ENCODE data around the gene TEX47.

- TF ChIP-seq BACH2 (CRISPR knock-in tag; IDR thresholded peaks at IDR 0.05; ENCODE audit: borderline replicate concordance) = no peak
- no peak for TF ChIP-seq ZFP30 (CRISPR knock-in tag; IDR thresholded peaks at IDR 0.05)
- TF ChIP-seq ZFP3 (CRISPR knock-in tag; IDR thresholded peaks at IDR 0.05) = no peak
- no peak for TF ChIP-seq ZC3H10 (CRISPR knock-in tag; IDR thresholded peaks at IDR 0.05)
- no peak for TF ChIP-seq CSRNP3 (CRISPR knock-in tag; IDR thresholded peaks at IDR 0.05)
- TF ChIP-seq OSR1 (CRISPR knock-in tag; IDR thresholded peaks at IDR 0.05) = no peak
- TF ChIP-seq CSDC2 (CRISPR knock-in tag; IDR thresholded peaks at IDR 0.05) = no peak
- TF ChIP-seq PATZ1 (CRISPR knock-in tag; IDR thresholded peaks at IDR 0.05; ENCODE audit: borderline replicate concordance) = no peak
These were observed 19.7 kb downstream of the TEX47 start for GRCh38 chr7:88775838-88776237.

Measured in SK-N-SH treated with all-trans-retinoic acid at 6 μM for 48 hours (cell line).